Measurements from ENCODE around the gene TUBD1. TPM values are rescaled to one million over a fixed set of nuclear protein-coding genes. Genes with fewer than 3 reads are reported as not detected.

The TUBD1 gene
- total and polyA plus RNA-seq, 2 of the 13 experiments (the other 11 are each of a cell fraction or from before 2014, with no cell fraction given) = 18.2 to 25.9 TPM

DNA sequence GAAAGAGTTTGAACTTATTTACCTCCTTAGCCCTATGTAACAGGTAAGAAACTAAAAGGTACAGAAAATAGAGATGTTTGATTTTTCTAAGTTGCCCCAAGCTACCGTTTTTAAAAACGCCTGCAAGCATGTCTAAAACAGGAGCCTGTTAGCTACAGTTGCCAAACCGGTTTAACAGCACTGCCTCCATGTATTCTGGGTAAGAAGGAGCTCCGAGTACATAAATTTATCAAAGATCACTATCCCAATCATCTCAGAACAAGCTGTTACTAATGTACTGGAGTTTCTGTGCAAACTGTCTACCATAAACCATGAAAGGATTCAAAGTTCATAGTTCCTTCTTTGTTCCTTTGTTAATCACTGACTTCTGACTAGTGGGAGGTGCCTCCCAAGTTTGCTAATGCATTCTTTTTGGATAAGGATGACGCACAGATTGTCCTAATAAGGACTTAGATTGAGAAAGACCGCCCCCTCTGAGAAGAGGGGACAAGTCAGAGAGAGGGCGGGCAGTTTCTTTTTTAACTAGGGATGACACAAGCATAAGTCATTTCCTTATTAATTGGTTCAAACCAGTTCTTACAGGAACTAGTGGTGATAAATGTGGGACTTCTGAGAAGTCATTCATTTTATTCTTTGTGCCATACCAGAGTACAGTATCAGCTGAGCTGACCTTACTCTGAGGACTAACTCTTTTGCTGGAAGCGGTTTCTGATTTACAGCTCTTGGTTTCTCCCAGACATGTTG, 55.3 kb downstream of the TUBD1 start (continued):
- no peak for TF ChIP-seq ZBTB44 (CRISPR knock-in tag; IDR thresholded peaks at IDR 0.05)
- TF ChIP-seq REL (CRISPR knock-in tag; conservative IDR thresholded peaks at IDR 0.05) = no peak
- TF ChIP-seq ZFP90 (CRISPR knock-in tag; IDR thresholded peaks at IDR 0.05; ENCODE audit: borderline replicate concordance) = peak; percentile 68; the same call in 1 of the 2 replicates
- no peak for TF ChIP-seq ZNF263 (CRISPR knock-in tag; IDR thresholded peaks at IDR 0.05)
- no peak for TF ChIP-seq TCF7L2 (IDR thresholded peaks at IDR 0.05; ENCODE audit: low read depth, low read length)
- TF ChIP-seq ETV5 (CRISPR knock-in tag; IDR thresholded peaks at IDR 0.05; ENCODE audit: borderline replicate concordance) = peak; percentile 94
- no peak for TF ChIP-seq U2AF1 (optimal IDR thresholded peaks at IDR 0.05; ENCODE audit: low read depth, low read length)
- no peak for TF ChIP-seq GPN1 (CRISPR knock-in tag; IDR thresholded peaks at IDR 0.05; ENCODE audit: borderline replicate concordance)
- no peak for TF ChIP-seq SMAD1 (CRISPR knock-in tag; IDR thresholded peaks at IDR 0.05; ENCODE audit: borderline replicate concordance, low read depth)
- peak; percentile 98 for TF ChIP-seq KLF6 (CRISPR knock-in tag; IDR thresholded peaks at IDR 0.05)
- TF ChIP-seq, protein P1, sequence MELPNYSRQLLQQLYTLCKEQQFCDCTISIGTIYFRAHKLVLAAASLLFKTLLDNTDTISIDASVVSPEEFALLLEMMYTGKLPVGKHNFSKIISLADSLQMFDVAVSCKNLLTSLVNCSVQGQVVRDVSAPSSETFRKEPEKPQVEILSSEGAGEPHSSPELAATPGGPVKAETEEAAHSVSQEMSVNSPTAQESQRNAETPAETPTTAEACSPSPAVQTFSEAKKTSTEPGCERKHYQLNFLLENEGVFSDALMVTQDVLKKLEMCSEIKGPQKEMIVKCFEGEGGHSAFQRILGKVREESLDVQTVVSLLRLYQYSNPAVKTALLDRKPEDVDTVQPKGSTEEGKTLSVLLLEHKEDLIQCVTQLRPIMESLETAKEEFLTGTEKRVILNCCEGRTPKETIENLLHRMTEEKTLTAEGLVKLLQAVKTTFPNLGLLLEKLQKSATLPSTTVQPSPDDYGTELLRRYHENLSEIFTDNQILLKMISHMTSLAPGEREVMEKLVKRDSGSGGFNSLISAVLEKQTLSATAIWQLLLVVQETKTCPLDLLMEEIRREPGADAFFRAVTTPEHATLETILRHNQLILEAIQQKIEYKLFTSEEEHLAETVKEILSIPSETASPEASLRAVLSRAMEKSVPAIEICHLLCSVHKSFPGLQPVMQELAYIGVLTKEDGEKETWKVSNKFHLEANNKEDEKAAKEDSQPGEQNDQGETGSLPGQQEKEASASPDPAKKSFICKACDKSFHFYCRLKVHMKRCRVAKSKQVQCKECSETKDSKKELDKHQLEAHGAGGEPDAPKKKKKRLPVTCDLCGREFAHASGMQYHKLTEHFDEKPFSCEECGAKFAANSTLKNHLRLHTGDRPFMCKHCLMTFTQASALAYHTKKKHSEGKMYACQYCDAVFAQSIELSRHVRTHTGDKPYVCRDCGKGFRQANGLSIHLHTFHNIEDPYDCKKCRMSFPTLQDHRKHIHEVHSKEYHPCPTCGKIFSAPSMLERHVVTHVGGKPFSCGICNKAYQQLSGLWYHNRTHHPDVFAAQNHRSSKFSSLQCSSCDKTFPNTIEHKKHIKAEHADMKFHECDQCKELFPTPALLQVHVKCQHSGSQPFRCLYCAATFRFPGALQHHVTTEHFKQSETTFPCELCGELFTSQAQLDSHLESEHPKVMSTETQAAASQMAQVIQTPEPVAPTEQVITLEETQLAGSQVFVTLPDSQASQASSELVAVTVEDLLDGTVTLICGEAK (IDR thresholded peaks at IDR 0.05) = no peak
- TF ChIP-seq, protein P1 (CRISPR knock-in tag; IDR thresholded peaks at IDR 0.05) = no peak; the same call in 1 of the 2 replicates
- peak; percentile 99 for TF ChIP-seq SRF (IDR thresholded peaks at IDR 0.05; ENCODE audit: low read depth, low read length)
- 0 out of 2 replicates have a peak, but pooled peaks have one; percentile 18 for TF ChIP-seq ZNF337 (CRISPR knock-in tag; IDR thresholded peaks at IDR 0.05; ENCODE audit: borderline replicate concordance, low read depth)
- 0 out of 2 replicates have a peak, but pooled peaks have one; percentile 2 for TF ChIP-seq HNRNPL (IDR thresholded peaks at IDR 0.05; ENCODE audit: low read depth, low read length)
- TF ChIP-seq CC2D1A (CRISPR knock-in tag; IDR thresholded peaks at IDR 0.05) = no peak
- no peak for TF ChIP-seq ETS1 (CRISPR knock-in tag; IDR thresholded peaks at IDR 0.05)
